GM18861 (cell line): ENCODE data around the gene LRRC42.

Experiments
- ATAC-seq: cut with Tn5 transposase; IDR thresholded peaks from one replicate; pipeline ENCODE4 v1.9.1; 2021; ENCODE audit not compliant: unreplicated experiment

Gene LRRC42, protein sequence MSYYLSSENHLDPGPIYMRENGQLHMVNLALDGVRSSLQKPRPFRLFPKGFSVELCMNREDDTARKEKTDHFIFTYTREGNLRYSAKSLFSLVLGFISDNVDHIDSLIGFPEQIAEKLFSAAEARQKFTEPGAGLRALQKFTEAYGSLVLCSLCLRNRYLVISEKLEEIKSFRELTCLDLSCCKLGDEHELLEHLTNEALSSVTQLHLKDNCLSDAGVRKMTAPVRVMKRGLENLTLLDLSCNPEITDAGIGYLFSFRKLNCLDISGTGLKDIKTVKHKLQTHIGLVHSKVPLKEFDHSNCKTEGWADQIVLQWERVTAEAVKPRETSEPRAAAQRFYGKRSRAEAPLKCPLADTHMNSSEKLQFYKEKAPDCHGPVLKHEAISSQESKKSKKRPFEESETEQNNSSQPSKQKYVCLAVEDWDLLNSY

DNA sequence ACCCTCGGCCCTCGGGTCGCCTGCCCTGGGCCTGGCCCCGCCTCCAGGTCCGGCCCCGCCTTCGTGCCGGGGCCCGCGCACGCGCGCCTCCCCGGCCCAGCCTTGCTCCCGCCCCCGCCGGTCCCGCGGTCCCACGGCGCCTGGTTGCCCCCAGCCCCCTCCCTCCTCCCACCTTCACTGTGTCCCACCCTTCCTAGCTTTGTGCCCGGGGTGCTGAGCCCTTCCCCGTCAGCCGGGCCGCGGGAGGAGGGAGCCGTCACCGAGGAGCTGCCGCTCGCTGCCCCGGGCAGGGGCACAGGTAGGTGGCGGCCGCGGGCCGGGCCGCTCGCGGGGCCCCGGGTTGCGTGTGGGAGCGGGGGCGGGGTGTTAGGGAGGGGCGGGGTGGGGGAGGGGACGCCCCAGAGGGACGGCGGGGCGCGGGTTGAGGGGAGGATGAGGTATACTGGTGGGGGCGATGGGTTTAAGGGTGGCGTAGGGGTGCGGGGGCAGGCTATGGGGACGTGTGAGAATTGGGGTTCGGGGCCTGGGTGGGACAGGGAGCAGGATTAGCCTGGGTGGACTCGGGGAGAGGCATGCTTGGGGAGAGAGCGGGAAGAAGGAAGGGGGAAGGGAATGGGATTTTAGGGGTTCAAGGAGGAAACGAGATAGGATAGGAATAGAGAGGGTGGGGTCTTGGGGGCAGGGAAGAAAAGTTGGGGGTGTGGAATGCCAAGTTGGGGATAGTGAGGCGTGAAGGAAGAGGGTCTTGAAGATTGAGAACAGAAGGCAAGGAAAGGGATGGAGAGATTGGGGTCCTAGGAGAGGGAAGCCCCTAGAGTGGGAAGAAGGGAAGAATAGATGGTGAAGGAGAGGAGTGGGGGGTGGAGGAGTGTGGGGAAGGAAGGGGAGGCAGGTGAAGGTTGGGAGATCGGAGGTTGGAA, at the start of gene LRRC42:
LRRC42 (plus strand) TSS at position 99 of the 920 bp plus-strand sequence. CDS start 5,650 bp downstream, outside the sequence.
- ATAC-seq, result peak; percentile 50

DNA sequence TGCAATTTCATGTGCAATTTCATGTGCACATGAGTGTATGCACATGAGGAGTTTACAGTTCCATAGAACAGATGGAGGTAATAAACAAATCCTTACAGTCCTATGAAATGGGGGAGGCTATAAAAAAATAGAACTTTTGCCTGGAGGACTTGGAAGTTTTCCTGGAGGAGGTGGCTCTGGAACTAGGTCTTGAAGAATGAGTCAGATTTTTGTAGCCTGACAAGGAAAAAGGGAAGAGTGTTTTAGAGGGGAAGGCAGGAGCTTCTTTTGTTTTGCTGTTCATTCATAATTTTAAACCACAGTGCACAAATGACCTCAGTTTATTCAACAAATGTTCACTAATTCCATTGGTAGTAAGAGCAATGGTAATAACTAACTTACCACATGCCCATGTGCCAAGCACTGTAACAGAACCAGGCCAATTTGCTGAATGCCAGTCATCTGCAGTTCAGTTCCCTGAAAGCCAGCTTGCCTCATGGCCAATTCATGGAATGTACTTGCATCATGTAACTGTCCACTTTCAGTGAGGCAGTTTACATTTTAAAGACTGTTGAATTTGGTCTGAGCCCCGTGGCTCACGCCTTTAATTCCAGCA, 49.4 kb upstream of the LRRC42 start:
- no peak for ATAC-seq

GRCh38 chr1:53899206-53899628, 46.9 kb upstream of the LRRC42 start:
- no peak for ATAC-seq

GRCh38 chr1:53899708-53900107, 46.4 kb upstream of the LRRC42 start:
- no peak for ATAC-seq

DNA sequence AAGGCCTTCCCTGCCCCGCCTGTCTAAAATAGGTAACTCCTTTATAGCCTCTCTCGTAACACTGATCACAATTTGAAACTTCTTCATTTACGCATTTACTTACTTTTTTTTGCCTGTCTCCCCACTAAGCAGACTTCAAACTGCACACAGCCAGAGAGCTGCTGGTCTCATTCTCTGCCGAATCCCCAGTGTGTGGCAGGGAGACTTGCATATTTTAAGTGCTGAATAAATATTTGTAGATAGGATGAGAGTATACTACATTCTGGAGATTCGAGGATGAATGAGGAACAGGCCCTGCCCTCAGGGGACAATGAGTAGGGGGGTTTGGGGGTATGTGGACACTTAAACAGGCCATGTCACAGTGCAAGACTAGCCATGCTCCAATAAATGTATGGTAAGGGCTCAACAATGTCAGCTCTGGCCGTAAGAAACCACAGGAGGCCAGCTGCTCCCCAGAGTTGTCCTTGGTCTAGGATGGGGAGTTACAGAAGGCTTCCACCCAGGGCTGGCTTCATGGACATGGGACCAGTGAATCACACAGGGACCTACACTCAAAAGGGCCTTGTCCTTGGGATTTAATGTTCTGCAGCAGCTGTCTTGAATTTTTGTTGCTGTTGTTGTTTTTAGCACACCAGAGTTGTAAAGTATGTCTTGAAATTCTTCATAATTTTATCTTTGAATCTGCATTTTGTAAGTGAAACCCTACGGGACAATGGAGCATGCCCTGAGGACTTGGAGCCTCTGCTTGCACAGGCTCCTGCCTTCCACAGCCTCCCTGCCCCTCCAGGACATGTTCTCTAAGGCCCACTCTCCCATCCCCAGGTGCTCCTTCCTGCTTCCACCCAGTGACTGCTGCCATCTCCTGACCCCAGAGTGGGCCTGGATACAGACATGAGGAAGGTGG, 43.7 kb upstream of the LRRC42 start:
- no peak for ATAC-seq

GRCh38 chr1:53905509-53905908, 40.6 kb upstream of the LRRC42 start:
- ATAC-seq, result no peak

GRCh38 chr1:53906121-53906520, 40.0 kb upstream of the LRRC42 start:
- no peak for ATAC-seq

DNA sequence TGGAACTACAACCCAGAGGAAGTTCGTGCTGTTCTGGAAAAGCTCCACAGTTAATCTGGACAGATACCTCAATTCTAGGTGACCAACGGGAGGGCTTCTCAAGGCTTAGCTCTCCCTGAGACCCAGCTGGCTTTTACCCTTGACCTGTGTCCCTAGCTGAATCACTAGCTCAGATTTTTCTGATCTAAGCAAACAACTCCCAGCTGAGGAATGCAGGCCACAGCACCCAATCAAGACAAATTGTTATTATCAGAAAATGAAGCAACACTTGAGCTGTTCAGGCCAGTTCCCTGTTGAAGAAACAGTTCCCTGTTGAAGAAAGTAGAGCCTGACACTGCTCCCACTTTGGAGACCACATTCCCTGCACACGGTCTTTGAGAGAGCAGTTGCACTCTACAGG, 36.2 kb upstream of the LRRC42 start:
- no peak for ATAC-seq

- ATAC-seq, result no peak
Measured at GRCh38 chr1:53911442-53911841, 34.7 kb upstream of the LRRC42 start.

- no peak for ATAC-seq
Measured at GRCh38 chr1:53913352-53914033, 32.7 kb upstream of the LRRC42 start.

GRCh38 chr1:53918343-53918742, 27.8 kb upstream of the LRRC42 start:
- ATAC-seq, result no peak

GRCh38 chr1:53919675-53920066, 26.5 kb upstream of the LRRC42 start:
- ATAC-seq, result no peak

GRCh38 chr1:53927376-53927881, 18.7 kb upstream of the LRRC42 start:
- ATAC-seq, result no peak

DNA sequence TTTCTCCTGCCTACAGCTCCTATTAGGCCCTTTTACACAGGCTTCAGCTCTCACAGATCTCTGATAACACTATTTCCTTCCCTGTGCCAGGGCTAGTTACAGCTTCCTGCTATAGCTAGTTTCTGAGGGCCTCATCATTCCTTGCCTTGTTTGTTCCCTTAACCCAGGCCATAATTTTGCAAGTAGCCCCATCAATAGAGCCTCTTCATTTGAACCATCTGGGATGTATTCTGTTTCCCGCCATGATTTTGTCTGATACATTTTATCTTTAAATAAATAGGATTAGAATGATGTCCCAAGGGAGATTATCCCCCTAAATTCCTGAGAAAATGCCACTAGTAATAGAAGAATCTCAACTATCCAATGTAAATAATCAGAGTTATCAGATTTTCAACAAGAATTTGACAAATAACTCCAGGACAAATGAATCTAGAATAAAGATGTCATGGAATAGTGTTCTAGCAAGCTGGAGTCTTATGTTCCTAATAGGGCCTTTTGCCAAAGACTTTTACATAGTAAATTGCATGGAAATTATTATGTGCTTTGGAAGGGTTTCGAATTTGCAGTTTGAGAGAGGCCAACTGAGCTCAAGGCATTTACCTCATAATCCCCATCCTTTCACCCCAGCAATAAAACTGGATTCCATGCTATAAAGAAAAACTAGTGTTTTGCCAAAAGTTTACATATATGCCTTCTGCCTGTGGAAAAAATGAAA, 16.7 kb upstream of the LRRC42 start:
- no peak for ATAC-seq

- ATAC-seq, result no peak
Measured at GRCh38 chr1:53930932-53931331, 15.2 kb upstream of the LRRC42 start.

DNA sequence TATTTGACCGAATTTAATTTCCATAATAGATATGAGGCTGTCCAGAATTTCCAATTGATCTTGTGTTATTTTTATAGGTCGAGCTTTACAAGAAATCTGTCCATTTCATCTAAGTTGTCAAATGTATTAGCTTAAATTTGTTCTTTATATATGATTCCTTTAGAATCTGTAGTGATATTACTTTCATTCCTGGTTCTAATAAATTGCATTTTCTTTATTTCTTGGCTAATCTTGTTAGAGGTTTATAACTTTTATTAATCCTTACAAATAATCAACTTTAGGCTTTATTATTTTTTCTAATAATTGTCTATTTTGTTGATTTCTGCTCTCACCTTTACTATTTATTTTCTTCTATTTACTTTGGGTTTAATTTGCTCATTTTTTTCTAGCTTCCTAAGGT, 14.6 kb upstream of the LRRC42 start:
- ATAC-seq, result no peak

GRCh38 chr1:53934170-53934765, 11.9 kb upstream of the LRRC42 start:
- ATAC-seq, result no peak

GRCh38 chr1:53936430-53936829, 9.7 kb upstream of the LRRC42 start:
- no peak for ATAC-seq
